Activated naive CD8-positive, alpha-beta T cell treated with anti-CD3 and anti-CD28 coated beads, Interleukin-2, amount 10 ng/mL, durations not matched to agents 7 days and 5 days (primary cell): ENCODE measurements around the gene RPS6KA5. TPM values are rescaled to one million over a fixed set of nuclear protein-coding genes. Genes with fewer than 3 reads are reported as not detected.
A peak's percentile ranks its signal among the peaks of the same experiment; 100 is the strongest.
"Not testable (repeated sequence)": the region's sequence is repeated elsewhere in the genome, so short reads cannot be mapped to it uniquely, and the experiment has no call there.

Experiments used
- ATAC-seq: fragments of 150-1000 bp; cut with Tn5 transposase; one replicate; pipeline ENCODE4 v1.10.0; 2021; ENCODE audit warnings: low read depth, moderate library complexity
- POLR2A ChIA-PET: fragments of 350-600 bp; sonication (Branson Sonifier 250); formaldehyde crosslinking; loops from one replicate; lab custom pipeline; 2021; ENCODE audit warnings: antibody characterized with exemption; lab: Charles Lee
- DNase-seq: peaks from one replicate; pipeline ENCODE4 v3.0.0; 2021
- H3K27ac Mint-ChIP-seq: one replicate; pipeline ENCODE4 v1.8.0; 2022; ENCODE audit warnings: mild to moderate bottlenecking, mixed read lengths
- H3K27me3 Mint-ChIP-seq: one replicate; pipeline ENCODE4 v1.8.0; 2022; ENCODE audit warnings: mild to moderate bottlenecking, moderate library complexity, mixed read lengths
- H3K36me3 Mint-ChIP-seq: one replicate; pipeline ENCODE4 v1.8.0; 2021; ENCODE audit warnings: mild to moderate bottlenecking, mixed read lengths
- H3K4me1 Mint-ChIP-seq: one replicate; pipeline ENCODE4 v1.8.0; 2021; ENCODE audit warnings: mixed read lengths
- H3K4me3 Mint-ChIP-seq: one replicate; pipeline ENCODE4 v1.8.0; 2022; ENCODE audit warnings: mild to moderate bottlenecking, moderate library complexity, mixed read lengths
- H3K9me3 Mint-ChIP-seq: one replicate; pipeline ENCODE4 v1.8.0; 2021; ENCODE audit warnings: mixed read lengths
- total RNA-seq, 2 experiments: library from RNA; stranded (reverse); gene quantifications; one replicate each; pipeline ENCODE4 v1.2.3, GENCODE V29; 2021

RPS6KA5 gene
- total RNA-seq, 2 experiments from 2014 or later = 45.3 to 48.1 TPM

- DNase-seq (no peak), ATAC-seq (no peak)
- POLR2A ChIA-PET = interaction anchor here (1.3 kb wide), 1 partner anchor 61 kb away, joined by 3 read pairs; no protein-coding TSS in a partner anchor
- Mint-ChIP-seq H3K4me1 (peaks cover 33% of the 10 kb centered on the region), H3K4me3 (no peak overlapping the region), H3K27ac (peak overlapping the region; percentile 9), H3K36me3 (peaks cover 53% of the 10 kb centered on the region), H3K27me3 (no peaks in the 10 kb centered on the region), H3K9me3 (peaks cover 7% of the 10 kb centered on the region)
These were observed 94.7 kb downstream of the RPS6KA5 start for GRCh38 chr14:90965765-90966164.

- H3K4me3 Mint-ChIP-seq = no peak overlapping the region
- ATAC-seq (no peak), DNase-seq (no peak)
- no peaks in the 10 kb centered on the region for H3K27me3 Mint-ChIP-seq
- H3K27ac Mint-ChIP-seq = no peak overlapping the region
- H3K9me3 Mint-ChIP-seq = peaks cover 10% of the 10 kb centered on the region
- POLR2A ChIA-PET = no interaction called here
- peaks cover 17% of the 10 kb centered on the region for H3K4me1 Mint-ChIP-seq
- peaks cover 67% of the 10 kb centered on the region for H3K36me3 Mint-ChIP-seq
These were observed 97.1 kb downstream of the RPS6KA5 start for GRCh38 chr14:90963343-90963742.

- POLR2A ChIA-PET = no interaction called here
- DNase-seq (no peak), ATAC-seq (no peak)
- Mint-ChIP-seq H3K9me3 (peaks cover 6% of the 10 kb centered on the region), H3K4me3 (no peak overlapping the region), H3K4me1 (peaks cover 12% of the 10 kb centered on the region), H3K27ac (no peak overlapping the region), H3K36me3 (peaks cover 65% of the 10 kb centered on the region), H3K27me3 (no peaks in the 10 kb centered on the region)
These were observed 97.8 kb downstream of the RPS6KA5 start for GRCh38 chr14:90962505-90963109.

GRCh38 chr14:90960818-90961217, 99.6 kb downstream of the RPS6KA5 start:
- DNase-seq (no peak), ATAC-seq (no peak)
- no peaks in the 10 kb centered on the region for H3K27me3 Mint-ChIP-seq
- H3K9me3 Mint-ChIP-seq = peaks cover 8% of the 10 kb centered on the region
- H3K36me3 Mint-ChIP-seq = peaks cover 74% of the 10 kb centered on the region
- POLR2A ChIA-PET = no interaction called here
- no peak overlapping the region for H3K27ac Mint-ChIP-seq
- H3K4me3 Mint-ChIP-seq = no peak overlapping the region
- peaks cover 10% of the 10 kb centered on the region for H3K4me1 Mint-ChIP-seq

DNA sequence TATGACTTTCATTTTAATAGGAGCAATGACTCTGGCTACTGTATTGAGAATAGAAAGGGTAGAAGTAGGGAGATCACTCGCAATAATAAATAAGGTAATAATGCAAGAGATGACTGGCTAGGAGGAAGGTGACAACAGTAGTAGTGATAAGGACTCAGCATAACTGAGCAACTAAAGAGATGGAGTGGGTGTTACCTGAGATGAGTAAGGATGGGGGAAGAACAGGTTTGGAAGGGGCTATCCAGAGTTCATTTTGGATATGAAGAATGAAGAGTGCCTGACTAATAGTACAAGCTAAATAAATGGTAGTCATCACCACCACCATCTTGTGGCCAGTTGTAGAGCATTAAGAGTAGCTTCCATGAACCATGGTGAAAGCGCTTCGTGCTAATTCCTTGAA, 101.1 kb downstream of the RPS6KA5 start:
- Mint-ChIP-seq H3K27ac (no peak overlapping the region), H3K9me3 (peaks cover 16% of the 10 kb centered on the region), H3K4me1 (peaks cover 8% of the 10 kb centered on the region), H3K36me3 (peaks cover 79% of the 10 kb centered on the region), H3K27me3 (no peaks in the 10 kb centered on the region), H3K4me3 (no peak overlapping the region)
- no peak for ATAC-seq
- POLR2A ChIA-PET = interaction anchor here (1.2 kb wide), 1 partner anchor 50 kb away, joined by 3 read pairs; no protein-coding TSS in a partner anchor
- DNase-seq = no peak

- Mint-ChIP-seq H3K4me1 (peaks cover 8% of the 10 kb centered on the region), H3K27ac (no peak overlapping the region), H3K27me3 (no peaks in the 10 kb centered on the region), H3K36me3 (peaks cover 79% of the 10 kb centered on the region), H3K4me3 (no peak overlapping the region), H3K9me3 (peaks cover 23% of the 10 kb centered on the region)
- POLR2A ChIA-PET = no interaction called here
- DNase-seq (no peak), ATAC-seq (no peak)
These were observed 104.2 kb downstream of the RPS6KA5 start for GRCh38 chr14:90956273-90956672.

GRCh38 chr14:90953643-90954042, 106.8 kb downstream of the RPS6KA5 start:
- H3K27me3 Mint-ChIP-seq, H3K4me3 Mint-ChIP-seq, POLR2A ChIA-PET, ATAC-seq, H3K4me1 Mint-ChIP-seq, DNase-seq: not testable (repeated sequence)
- H3K27ac Mint-ChIP-seq = peak overlapping the region; percentile 32
- peaks cover 18% of the 10 kb centered on the region for H3K9me3 Mint-ChIP-seq
- H3K36me3 Mint-ChIP-seq = peaks cover 69% of the 10 kb centered on the region

GRCh38 chr14:90943367-90943766, 117.1 kb downstream of the RPS6KA5 start:
- no peaks in the 10 kb centered on the region for H3K27me3 Mint-ChIP-seq

GRCh38 chr14:90942511-90942910, 117.9 kb downstream of the RPS6KA5 start:
- H3K36me3 Mint-ChIP-seq = peaks cover 71% of the 10 kb centered on the region
- H3K27ac Mint-ChIP-seq = no peak overlapping the region
- H3K4me1 Mint-ChIP-seq = no peaks in the 10 kb centered on the region
- DNase-seq = no peak
- H3K4me3 Mint-ChIP-seq = no peak overlapping the region
- no peaks in the 10 kb centered on the region for H3K27me3 Mint-ChIP-seq
- POLR2A ChIA-PET = no interaction called here
- H3K9me3 Mint-ChIP-seq = peaks cover 16% of the 10 kb centered on the region
- ATAC-seq = no peak

More at GRCh38 chr14:90943367-90943766, 117.1 kb downstream of the RPS6KA5 start:
- no peak for ATAC-seq
- DNase-seq = no peak
- Mint-ChIP-seq H3K4me1 (no peaks in the 10 kb centered on the region), H3K36me3 (peaks cover 63% of the 10 kb centered on the region), H3K9me3 (peaks cover 13% of the 10 kb centered on the region), H3K27ac (no peak overlapping the region), H3K4me3 (no peak overlapping the region)
- POLR2A ChIA-PET = no interaction called here

DNA sequence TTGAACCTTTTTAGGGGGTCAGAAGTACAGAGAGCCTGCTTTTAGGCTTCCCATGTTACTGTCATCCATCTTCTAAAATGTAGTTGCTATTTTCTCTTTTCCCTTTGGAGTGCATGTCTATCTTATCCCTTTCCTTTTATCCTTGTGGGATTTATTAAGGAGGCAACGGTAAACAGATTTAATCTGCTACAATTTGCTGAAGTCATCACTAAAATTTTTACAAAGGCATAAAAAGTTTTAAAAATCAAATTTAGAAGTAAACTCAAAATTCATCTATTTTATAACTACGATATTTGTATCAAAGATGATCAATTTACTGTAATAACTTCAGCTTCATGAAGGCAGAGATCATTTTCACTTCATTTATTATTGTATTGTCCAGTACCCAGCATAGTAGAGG, 118.7 kb downstream of the RPS6KA5 start:
- POLR2A ChIA-PET = no interaction called here
- H3K36me3 Mint-ChIP-seq = peaks cover 76% of the 10 kb centered on the region
- no peak overlapping the region for H3K27ac Mint-ChIP-seq
- DNase-seq (no peak), ATAC-seq (no peak)
- H3K4me3 Mint-ChIP-seq = no peak overlapping the region
- H3K4me1 Mint-ChIP-seq = peaks cover 2% of the 10 kb centered on the region
- peaks cover 16% of the 10 kb centered on the region for H3K9me3 Mint-ChIP-seq
- no peaks in the 10 kb centered on the region for H3K27me3 Mint-ChIP-seq

DNA sequence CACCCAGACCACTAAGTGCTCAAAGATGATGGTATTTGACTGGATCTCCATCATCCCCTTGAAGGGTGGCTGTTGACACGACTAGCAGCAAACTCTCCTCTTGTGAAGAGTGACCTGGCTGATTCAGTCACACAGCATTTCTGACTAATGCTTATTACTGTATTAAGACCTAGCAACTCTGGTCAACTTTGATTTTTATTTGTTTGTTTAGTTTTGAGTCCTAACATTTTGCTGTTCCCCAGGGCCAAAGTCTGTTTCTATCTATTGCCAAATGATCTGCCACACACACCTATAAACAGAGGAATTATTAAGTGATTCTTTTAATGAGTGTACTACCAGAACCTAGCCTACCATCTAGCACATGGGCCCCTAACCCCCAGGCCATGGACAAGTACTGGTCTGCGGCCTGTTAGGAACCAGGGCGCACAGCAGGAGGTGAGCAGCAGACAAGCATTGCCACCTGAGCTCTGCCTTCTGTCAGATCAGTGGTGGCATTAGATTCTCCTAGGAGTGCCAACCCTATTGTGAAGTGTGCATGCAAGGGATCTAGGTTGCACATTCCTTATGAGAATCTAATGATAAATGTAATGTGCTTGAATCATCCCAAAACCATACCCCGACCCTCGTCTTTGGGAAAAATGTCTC, 120.0 kb downstream of the RPS6KA5 start:
- H3K27me3 Mint-ChIP-seq = no peaks in the 10 kb centered on the region
- no peak for DNase-seq
- H3K27ac Mint-ChIP-seq = no peak overlapping the region
- H3K4me3 Mint-ChIP-seq = no peak overlapping the region
- POLR2A ChIA-PET = no interaction called here
- peaks cover 2% of the 10 kb centered on the region for H3K4me1 Mint-ChIP-seq
- ATAC-seq = no peak
- peaks cover 73% of the 10 kb centered on the region for H3K36me3 Mint-ChIP-seq
- peaks cover 16% of the 10 kb centered on the region for H3K9me3 Mint-ChIP-seq

DNA sequence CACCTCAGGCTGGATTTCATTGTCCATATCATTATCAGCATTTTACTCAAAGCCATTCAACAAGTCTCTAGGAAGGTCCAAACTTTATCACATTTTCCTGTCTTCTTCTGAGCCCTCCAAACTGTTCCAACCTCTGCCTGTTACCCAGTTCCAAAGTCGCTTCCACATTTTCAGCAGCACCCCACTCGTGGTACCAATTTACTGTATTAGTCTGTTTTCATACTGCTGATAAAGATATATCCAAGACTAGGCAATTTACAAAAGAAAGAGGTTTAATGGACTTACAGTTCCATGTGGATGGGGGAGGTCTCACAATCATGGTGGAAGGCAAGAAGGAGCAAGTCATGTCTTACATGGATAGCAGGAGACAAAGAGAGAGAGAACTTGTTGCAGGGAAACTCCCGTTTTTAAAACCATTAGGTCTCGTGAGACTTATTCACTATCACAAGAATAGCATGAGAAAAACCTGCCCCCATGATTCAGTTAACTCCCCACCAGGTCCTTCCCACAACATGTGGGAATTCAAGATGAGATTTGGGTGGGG, 121.1 kb downstream of the RPS6KA5 start:
- DNase-seq, H3K27me3 Mint-ChIP-seq, H3K4me1 Mint-ChIP-seq, H3K4me3 Mint-ChIP-seq, ATAC-seq, H3K27ac Mint-ChIP-seq, POLR2A ChIA-PET: not testable (repeated sequence)
- peaks cover 16% of the 10 kb centered on the region for H3K9me3 Mint-ChIP-seq
- peaks cover 79% of the 10 kb centered on the region for H3K36me3 Mint-ChIP-seq

- Mint-ChIP-seq H3K4me1 (peaks cover 2% of the 10 kb centered on the region), H3K27ac (no peak overlapping the region), H3K9me3 (peaks cover 16% of the 10 kb centered on the region), H3K36me3 (peaks cover 73% of the 10 kb centered on the region), H3K4me3 (no peak overlapping the region), H3K27me3 (no peaks in the 10 kb centered on the region)
- POLR2A ChIA-PET = no interaction called here
- DNase-seq = no peak
- no peak for ATAC-seq
These were observed 121.8 kb downstream of the RPS6KA5 start for GRCh38 chr14:90938615-90939014.
